ENCODE data around the gene CES1.
"Not testable (repeated sequence)": the region's sequence is repeated elsewhere in the genome, so short reads cannot be mapped to it uniquely, and the experiment has no call there.

CES1 gene

DNA sequence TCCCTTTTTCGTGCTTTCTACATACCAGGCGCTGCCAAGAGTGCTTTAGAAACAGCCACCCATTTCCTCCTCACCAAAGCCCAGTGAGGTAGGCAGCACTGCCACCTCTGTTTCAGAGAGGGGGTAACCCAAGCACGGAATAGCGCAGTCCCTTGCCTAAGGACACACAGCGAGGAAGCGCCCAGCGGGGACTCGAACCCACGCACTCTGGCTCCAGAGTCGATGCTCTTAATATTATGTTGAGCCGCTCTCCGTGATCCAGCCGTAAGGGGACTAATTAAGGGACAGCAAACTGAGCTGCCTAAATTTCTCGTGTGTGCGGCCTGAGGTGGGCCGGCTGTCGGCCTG is 497 bp downstream of the CES1 start:
- no peak for ATAC-seq
- no peak for TF ChIP-seq ZNF8 (CRISPR knock-in tag; IDR thresholded peaks at IDR 0.05)
- no peak for TF ChIP-seq OSR1 (CRISPR knock-in tag; IDR thresholded peaks at IDR 0.05)
- no peak for TF ChIP-seq ZNF565 (CRISPR knock-in tag; conservative IDR thresholded peaks at IDR 0.05; ENCODE audit: low read depth)
- no peak for TF ChIP-seq GLIS3 (CRISPR knock-in tag; IDR thresholded peaks at IDR 0.05)
- no peak for TF ChIP-seq CSDC2 (CRISPR knock-in tag; IDR thresholded peaks at IDR 0.05)
- no peak for TF ChIP-seq TSHZ2 (CRISPR knock-in tag; IDR thresholded peaks at IDR 0.05)
- no peak for TF ChIP-seq PATZ1 (CRISPR knock-in tag; IDR thresholded peaks at IDR 0.05; ENCODE audit: borderline replicate concordance)

DNA sequence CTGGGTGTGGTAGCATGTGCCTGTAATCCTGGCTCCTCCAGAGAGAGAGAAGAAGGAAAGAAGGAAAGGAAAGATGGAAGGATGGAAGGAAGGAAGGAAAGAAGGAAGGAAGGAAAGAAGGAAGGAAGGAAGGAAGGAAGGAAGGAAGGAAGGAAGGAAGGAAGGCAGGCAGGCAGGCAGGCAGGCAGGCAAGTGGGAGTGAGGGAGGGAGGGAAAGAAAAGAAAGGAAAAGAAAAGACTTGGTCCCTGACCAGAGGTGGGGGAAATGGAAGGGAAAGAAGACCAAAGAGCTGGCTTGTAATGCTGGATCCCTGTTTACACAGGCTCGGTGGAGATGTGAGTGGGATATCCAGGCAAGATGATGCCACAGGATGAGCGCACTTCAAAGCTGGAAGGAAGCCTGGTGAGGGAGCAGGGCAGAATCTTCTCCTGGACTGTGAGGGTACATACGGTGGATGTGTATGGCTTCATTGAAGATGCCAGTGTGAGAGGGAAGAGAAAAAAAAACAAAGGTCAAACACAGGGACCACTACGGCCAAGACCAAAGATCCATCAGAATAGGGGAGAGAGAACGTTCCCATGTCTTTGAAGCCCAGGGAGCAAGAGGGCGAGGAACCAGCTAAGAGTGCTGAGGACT is 2.1 kb downstream of the CES1 start:
- ATAC-seq, result no peak
- TF ChIP-seq TOX (CRISPR knock-in tag; IDR thresholded peaks at IDR 0.05; ENCODE audit: borderline replicate concordance) (no peak), ZFP30 (CRISPR knock-in tag; IDR thresholded peaks at IDR 0.05) (no peak), ISL1 (CRISPR knock-in tag; IDR thresholded peaks at IDR 0.05) (no peak), TCF4 (CRISPR knock-in tag; IDR thresholded peaks at IDR 0.05; ENCODE audit: borderline replicate concordance) (no peak), OSR1 (CRISPR knock-in tag; IDR thresholded peaks at IDR 0.05) (no peak), GLIS3 (CRISPR knock-in tag; IDR thresholded peaks at IDR 0.05) (no peak), SNAI2 (CRISPR knock-in tag; IDR thresholded peaks at IDR 0.05) (no peak), ZFP3 (CRISPR knock-in tag; IDR thresholded peaks at IDR 0.05) (no peak)

GRCh38 chr16:55829232-55829631 is 3.7 kb downstream of the CES1 start:
- not testable (repeated sequence) for ATAC-seq

- TF ChIP-seq ZFP30 (CRISPR knock-in tag; IDR thresholded peaks at IDR 0.05) (no peak), ESRRG (CRISPR knock-in tag; IDR thresholded peaks at IDR 0.05) (no peak), ZFP3 (CRISPR knock-in tag; IDR thresholded peaks at IDR 0.05) (no peak), CREB5 (CRISPR knock-in tag; IDR thresholded peaks at IDR 0.05; ENCODE audit: low read depth) (no peak)
- no peak for ATAC-seq
Observed at GRCh38 chr16:55828680-55829079, 4.2 kb downstream of the CES1 start.

GRCh38 chr16:55825115-55825728 is 7.7 kb downstream of the CES1 start:
- no peak for TF ChIP-seq ZFP30 (CRISPR knock-in tag; IDR thresholded peaks at IDR 0.05)
- no peak for TF ChIP-seq ZNF70 (CRISPR knock-in tag; IDR thresholded peaks at IDR 0.05)
- no peak for TF ChIP-seq TOX (CRISPR knock-in tag; IDR thresholded peaks at IDR 0.05; ENCODE audit: borderline replicate concordance)
- TF ChIP-seq ZNF8 (CRISPR knock-in tag; IDR thresholded peaks at IDR 0.05), result no peak
- ATAC-seq, result no peak

- no peak for ATAC-seq
- TF ChIP-seq ZNF8 (CRISPR knock-in tag; IDR thresholded peaks at IDR 0.05) (no peak), ISL1 (CRISPR knock-in tag; IDR thresholded peaks at IDR 0.05) (no peak), CREB5 (CRISPR knock-in tag; IDR thresholded peaks at IDR 0.05; ENCODE audit: low read depth) (no peak), ARNTL (CRISPR knock-in tag; IDR thresholded peaks at IDR 0.05; ENCODE audit: borderline replicate concordance, low read depth) (no peak), OSR1 (CRISPR knock-in tag; IDR thresholded peaks at IDR 0.05) (no peak), BACH2 (CRISPR knock-in tag; IDR thresholded peaks at IDR 0.05; ENCODE audit: borderline replicate concordance) (no peak), PATZ1 (CRISPR knock-in tag; IDR thresholded peaks at IDR 0.05; ENCODE audit: borderline replicate concordance) (no peak), CSDC2 (CRISPR knock-in tag; IDR thresholded peaks at IDR 0.05) (no peak), ESRRG (CRISPR knock-in tag; IDR thresholded peaks at IDR 0.05) (no peak), GLIS3 (CRISPR knock-in tag; IDR thresholded peaks at IDR 0.05) (no peak)
- TF ChIP-seq, protein P1, sequence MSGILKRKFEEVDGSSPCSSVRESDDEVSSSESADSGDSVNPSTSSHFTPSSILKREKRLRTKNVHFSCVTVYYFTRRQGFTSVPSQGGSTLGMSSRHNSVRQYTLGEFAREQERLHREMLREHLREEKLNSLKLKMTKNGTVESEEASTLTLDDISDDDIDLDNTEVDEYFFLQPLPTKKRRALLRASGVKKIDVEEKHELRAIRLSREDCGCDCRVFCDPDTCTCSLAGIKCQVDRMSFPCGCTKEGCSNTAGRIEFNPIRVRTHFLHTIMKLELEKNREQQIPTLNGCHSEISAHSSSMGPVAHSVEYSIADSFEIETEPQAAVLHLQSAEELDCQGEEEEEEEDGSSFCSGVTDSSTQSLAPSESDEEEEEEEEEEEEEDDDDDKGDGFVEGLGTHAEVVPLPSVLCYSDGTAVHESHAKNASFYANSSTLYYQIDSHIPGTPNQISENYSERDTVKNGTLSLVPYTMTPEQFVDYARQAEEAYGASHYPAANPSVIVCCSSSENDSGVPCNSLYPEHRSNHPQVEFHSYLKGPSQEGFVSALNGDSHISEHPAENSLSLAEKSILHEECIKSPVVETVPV (CRISPR knock-in tag; IDR thresholded peaks at IDR 0.05), result no peak
Observed at GRCh38 chr16:55824473-55825000, 8.4 kb downstream of the CES1 start.

Measured in SK-N-SH treated with all-trans-retinoic acid at 6 μM for 48 hours (cell line).